UCSD-AML1 (cell line): ENCODE data around the gene ROCK2.
A peak's percentile ranks its signal among the peaks of the same experiment; 100 is the strongest.

Experiments used
- DNase-seq: peaks from one replicate; lab custom pipeline; 2025; ENCODE audit not compliant: unreplicated experiment; lab: John Stamatoyannopoulos, UW

The ROCK2 gene

DNA sequence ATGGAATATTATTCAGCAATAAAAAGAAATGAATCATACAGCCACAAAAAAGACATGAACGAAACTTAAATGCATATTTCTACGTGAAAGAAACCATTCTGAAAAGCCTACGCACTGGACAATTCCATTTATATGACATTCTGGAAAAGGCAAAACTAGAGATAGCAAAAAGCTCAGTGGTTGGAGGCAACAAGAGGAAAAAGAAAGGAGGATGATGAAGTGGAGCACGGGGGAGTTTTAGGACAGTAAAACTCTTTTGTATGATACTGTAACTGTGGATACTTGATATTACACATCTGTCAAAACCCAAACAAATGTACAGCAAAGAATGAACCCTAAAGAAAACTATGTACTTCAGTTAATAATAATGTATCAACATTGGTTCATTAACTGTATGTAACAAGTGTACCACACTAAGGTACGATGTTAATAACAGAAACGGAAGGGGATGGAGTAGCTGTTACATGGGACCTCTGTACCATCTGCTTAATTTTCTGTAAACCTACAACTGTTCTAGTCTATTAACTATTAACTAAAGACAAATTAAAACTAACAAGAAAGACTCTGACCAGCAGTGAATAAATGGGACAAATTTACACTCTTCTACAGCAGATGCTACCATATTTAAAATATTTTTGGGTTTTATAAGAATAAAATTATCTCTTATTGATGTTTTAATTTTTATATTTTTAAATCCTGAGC, 31.5 kb downstream of the ROCK2 start:
- no peak for DNase-seq

DNA sequence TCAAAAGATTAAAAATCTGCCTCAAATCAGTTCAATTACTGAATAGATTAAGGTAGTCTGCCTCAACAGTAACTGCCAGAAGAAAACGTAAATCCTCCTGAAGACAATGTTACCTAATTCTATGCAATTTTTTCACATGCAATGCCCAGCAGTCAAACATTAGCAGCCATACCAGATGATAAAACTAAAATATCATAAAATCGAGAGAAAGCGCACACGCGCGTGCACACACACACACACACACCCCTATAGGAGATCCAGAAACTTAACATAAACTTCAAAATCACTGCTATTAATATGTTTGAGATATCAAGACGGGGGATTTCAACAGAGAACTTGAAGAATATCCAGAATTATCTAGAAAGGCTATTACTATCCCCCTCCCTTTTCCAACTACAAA, 32.9 kb downstream of the ROCK2 start:
- DNase-seq, result no peak

DNA sequence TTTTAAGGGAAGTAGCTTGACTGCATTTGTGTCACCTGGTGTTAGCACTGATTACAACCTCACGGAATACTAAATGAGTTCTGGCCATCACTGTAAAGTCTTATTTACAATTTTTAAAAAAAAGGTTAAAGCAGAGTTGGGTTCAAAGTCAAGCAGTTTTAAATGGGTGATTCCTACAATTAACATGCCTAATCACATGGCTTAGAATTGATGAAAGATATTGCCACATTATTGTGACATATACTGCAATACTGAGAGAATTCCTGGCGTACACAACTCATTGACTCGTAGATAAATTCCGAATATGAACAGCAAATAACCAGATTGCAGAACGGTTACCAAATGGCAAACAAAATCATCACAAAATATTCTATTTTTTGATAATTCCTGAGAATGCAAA, 34.2 kb downstream of the ROCK2 start:
- DNase-seq, result no peak

DNA sequence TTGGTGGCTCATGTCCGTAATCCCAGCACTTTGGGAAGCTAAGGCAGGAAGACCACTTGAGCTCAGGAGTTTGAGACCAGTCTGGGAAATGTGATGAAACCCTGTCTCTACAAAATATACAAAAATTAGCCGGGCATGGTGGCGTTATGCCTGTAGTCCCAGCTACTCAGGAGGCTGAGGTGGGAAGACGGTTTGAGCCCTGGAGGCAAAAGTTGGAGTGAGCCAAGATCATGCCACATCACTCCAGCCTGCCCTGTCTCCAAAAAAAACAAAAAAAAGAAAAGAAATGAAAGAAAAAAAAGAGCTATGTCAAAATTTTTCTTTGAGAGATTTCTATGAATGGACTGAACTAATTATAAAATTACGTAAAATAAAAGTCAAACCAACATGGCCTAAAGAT, 34.7 kb downstream of the ROCK2 start:
- DNase-seq, result no peak

DNA sequence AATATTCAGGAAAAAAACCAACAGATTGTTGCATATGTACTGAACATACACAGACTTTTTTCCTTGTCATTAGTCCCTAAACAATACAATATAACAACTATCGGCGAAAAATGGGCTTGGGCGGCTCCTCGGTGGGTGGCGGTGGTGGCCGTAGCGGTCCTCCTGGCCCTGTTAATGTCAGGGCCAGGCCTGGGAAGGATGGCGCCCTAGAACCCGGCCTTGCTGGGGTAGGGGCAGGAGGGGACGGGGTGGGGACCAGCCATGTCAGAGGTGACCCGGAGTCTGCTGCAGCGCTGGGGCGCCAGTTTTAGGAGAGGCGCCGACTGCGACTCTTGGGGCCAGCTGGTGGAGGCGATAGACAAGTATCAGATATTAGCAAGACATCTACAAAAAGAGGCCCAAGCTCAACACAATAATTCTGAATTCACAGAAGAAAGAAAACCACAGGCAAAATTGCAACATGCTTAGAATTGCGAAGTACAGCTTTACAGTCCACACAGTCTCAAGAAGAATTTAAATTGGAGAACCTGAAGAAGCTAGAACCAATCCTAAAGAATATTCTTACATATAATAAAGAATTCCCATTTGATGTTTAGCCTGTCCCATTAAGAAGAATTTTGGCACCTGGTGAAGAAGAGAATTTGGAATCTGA, 36.5 kb downstream of the ROCK2 start:
- DNase-seq, result no peak

DNA sequence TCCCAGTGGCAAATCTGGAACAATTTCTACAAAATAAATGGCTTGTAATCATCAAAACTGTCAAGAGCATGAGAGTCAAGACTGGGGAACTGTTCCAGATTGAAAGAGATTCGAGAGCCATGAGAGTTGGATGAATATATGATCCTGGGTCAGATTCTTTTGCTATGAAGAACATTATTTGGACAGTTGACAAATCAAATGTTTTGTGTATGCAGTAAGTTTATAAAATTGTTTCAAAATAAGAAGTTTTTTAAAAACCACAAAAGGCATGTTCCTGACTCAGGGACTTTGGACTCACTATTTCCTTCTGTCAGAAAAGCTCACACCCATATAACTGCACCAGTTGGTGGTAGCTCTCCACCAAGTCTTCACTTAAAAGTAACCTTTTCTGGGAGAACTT, 38.5 kb downstream of the ROCK2 start:
- no peak for DNase-seq

DNA sequence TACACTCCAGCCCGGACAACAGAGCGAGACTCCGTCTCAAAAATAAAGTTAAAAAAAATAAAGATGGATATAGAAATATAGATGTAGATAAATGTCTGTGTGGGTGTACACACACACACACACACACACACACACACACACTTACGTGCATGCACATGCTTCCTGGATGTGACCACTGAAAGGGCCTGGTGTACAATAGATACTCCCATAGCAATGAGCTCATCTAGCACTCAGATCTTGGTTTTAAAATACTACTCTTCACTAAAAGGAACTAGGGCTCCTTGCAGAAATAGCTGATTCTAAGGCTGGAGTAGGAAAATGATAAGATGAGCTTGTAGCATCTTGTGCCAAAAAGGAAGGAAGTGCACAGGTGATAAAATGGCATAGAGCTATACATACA, 39.1 kb downstream of the ROCK2 start:
- peak; percentile 13 for DNase-seq

DNA sequence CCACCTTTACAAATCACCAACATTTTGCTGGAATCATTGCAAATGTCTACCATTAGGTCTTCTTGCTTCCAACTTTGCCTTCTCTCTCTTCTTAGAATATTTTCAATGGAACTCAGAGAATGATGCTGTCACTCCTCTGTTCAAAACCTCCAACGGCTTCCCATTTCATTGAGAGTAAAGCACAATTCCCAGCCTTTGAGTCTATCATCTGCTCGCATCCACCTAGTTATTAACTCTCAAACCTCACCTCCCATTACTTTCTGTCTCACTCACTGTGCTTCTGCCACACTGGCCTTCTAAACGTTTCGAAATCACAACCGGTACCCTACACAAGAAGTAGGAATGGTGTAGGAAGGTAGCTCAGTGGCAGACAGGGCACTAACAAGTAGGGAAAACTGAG, 40.0 kb downstream of the ROCK2 start:
- DNase-seq, result no peak

DNA sequence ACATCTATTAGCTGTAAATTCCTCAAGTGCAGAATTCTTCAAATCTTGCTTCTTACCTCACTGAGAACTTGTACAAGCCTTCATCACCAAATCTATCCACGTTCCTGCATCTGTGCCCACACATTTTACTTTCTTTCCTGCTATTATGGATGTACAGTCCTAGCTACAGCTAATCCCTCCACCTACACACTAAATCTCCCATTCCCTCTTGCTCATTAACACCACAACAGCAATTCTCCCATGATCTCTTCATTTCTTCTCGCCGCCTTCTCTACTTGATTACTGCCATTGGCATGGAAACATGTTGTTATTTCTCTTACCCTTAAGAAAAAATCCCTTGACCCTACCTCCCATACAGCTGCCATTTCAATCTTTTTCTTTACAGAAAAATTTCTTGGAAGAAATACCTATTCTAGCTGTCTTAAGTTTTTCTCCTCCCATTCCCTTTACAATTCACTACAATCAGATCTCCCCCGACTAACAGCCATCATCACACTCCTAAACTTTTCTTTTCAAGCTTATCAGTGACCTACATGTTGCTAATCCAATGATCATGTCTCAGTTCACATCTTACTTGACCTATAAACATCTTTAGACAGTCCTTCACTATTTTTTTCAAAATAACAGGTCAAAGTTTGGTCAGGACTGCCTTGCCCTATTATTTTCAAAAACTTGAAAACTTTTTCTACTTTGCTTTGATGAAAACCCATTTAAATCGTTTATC, 41.0 kb downstream of the ROCK2 start:
- no peak for DNase-seq

DNA sequence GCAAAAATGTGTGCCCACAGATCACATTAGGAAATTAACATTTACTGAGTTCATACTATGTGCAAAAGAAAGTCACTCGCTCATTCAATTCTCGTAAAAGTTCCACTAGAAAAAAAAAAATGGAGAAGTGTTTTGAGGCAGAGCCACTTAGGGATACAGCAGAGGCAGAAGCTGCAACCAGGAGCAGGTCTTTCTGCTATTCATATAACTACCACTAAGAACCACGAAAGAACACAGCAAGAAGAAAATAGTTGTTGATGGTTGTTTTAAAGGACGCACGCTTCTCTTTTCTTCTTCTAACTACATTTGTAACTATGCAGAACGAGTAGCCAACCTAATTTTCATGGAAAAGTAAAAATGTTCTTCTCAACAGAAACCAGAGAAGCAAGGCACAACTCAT, 45.0 kb downstream of the ROCK2 start:
- DNase-seq, result no peak

DNA sequence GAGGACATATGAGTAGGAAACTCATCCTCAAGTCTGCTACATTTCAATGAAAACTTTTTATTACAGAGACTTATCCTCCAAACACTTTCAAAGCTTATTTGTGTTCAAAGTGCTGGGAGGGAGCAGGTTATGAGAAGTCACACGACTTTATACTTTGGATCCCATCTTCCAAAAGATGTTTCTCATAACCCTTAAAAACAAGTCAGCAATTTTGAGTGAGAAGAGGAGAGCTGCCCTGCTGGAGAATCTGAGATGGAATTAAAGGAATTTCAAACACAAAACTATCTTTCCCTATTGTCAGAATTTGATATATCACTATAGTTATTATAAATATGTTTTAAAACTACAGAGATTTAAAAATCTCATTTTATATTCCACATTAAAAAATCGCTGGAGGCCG, 45.8 kb downstream of the ROCK2 start:
- DNase-seq, result no peak

DNA sequence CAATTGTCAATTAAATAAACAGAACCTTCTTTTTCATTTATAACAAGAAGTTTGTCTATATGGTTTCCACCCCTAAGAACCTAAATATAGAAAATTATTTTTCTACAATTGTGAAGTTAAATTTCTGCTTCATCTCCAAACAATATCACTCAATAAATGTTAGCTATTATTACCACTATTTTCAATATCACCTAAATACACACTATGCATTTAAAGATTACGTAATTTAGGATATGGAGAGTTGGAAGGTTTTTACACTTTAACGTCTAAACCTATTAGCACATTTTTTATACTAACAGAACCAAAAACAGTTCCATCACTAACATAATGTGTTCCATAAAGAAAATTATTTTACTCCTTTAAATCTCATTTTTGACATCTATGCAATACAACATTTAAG, 48.0 kb downstream of the ROCK2 start:
- DNase-seq, result no peak

DNA sequence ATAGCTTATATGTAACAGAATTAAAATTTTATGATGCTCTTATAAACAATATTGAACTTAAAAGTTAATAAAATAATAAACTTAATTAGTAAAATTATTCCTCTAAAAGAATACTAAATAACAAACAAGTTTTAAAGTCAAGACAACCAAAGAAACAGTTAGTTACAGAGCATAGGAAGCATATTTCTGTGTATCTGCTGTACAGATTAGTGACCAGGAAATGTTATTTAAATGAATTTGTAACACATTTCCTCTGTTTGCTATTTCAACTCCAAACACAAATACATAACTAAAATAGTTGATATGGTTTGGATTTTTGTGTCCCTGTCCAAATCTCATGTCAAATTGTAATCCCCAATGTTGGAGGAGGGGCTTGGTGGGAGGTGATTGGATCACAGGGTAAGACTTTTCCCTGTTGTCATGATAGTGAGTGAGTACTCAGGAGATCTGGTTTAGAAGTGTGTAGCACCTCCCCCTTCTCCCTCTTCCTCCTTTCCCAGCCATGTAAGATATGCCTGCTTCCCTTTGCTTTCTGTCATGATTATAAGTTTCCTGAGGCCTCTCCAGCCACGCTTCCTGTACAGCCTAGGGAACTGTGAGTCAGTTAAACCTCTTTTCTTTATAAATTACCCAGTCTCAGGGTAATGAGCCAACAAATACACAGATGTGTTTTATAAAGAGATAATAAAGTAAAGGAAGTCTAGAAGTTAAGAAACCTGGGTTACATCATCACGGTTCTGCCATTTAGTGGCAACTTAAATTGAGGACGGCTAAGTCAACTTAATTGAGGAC, 51.8 kb downstream of the ROCK2 start:
- DNase-seq, result no peak

DNA sequence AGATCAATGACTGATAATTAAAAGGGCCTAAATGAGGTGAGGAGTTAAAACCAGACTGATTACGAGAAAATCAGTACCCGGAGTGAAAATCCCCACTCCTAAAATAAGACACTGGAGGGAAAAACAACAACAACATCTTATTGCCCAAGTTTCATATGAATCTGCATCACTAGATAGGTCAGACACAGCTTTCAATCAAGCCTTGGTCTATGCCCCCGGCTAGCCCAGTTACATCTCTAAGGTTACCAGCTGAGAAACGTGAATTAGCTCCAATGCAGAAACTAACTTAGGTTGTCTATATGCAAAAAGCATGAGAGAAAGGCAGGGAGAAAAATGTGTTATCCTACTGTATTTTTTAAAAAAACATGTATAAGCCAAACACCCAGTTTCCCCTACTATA, 53.7 kb downstream of the ROCK2 start:
- no peak for DNase-seq

DNA sequence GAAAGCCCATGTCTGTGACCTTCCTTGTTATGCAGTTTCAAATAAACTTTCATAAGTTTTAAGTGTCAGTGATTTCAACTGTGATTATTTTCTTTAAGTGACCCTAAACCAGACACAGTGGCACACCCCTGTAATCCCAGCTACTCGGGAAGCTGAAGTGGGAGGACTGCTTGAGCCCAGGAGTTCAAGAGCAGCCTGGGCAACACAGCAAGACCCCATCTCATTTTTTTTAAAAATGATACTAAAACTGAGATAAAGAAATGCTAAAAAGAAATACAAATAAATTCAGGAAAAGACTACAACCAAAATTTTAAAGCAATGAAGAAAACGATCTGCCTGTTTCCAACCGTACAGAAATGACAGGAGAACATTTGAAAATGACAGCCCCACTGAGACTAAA, 54.2 kb downstream of the ROCK2 start:
- DNase-seq, result no peak

DNA sequence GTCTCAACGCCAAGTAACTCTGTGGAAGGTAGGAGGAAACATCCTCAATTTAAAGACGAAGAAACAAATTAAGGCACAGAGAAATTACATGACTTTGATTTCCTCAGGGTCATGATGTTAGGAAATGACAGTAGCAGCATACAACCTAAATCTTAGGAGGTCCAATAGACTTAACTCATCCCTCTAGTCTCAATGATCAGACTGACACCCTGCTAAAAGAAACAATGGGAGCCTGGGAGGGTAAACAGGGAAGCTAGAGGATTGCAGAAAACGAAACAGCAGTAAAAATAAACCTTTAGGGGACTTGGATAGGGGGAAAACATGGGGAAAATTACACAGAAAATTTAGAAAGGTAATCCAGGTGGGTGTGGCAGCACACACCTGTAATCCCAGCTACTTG, 56.0 kb downstream of the ROCK2 start:
- no peak for DNase-seq

DNA sequence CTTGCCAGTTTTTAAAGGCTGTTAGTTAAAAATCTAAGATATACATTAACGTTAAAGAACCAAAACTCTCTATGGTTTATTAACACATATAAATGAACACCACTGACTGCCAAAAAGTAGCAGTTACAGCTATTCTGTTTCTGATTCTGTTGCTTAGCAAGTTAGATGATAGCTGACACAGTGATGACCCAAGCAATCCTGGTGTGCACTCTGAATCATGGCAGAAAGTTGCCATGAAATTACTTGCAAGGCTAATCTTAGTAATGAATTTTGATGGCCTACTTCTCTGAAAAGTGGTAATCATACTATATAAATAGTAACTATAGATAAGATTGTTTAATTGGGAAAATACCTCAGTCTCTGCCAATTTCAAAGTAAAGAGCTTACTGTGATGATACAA, 57.7 kb downstream of the ROCK2 start:
- no peak for DNase-seq

DNA sequence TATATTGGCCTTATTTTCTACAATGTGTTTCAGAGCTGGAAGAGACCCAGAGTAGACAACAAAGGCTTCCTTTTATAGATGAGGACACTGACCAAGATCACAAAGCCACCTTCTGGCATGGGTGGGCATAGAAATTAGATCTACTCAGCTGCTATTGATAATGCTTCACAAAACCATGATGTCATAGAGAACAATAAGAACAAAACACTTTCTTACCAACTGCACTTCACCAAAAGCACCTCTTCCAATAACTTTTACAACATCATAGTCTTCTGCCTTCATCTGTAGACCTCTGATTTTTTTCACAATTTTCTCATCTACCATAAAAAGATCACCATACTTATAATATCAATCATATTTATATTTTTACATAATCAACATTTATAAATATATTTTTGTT, 58.1 kb downstream of the ROCK2 start:
- DNase-seq, result no peak

DNA sequence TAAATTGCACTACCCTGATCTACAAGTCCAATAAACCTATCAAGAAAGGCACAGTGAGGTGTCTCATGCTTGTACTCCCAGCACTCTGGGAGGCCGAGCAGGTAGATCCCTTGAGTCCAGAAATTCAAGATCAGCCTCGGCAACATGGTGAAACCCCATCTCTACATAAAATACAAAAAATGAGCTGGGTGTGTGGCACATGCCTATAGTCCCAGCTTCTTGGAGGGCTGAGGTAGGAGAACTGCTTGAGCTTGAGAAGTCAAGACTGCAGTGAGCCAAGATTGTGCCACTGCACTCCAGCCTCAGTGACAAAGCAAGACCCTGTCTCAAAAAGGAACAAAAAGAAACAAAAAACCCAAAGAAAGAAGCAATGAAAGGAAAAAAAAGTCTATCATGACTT, 58.9 kb downstream of the ROCK2 start:
- DNase-seq, result no peak

DNA sequence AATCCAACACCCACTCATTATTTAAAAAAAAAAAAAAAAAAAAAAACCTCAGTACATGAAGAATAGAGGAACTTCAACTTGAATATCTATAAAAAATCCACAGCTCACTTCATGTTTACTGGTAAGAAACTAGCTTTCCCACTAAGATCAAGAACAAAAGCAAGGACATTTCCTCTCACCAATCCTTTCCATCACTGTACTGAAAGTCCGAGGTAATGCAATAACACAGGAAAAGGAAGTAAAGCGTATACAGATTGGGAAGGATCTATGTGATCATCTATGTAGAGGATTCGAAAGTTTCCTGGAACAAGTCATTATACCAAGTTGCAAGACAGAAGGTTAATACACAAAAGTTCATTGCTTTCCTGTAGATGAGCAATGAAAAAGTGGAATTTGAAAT, 63.2 kb downstream of the ROCK2 start:
- no peak for DNase-seq

DNA sequence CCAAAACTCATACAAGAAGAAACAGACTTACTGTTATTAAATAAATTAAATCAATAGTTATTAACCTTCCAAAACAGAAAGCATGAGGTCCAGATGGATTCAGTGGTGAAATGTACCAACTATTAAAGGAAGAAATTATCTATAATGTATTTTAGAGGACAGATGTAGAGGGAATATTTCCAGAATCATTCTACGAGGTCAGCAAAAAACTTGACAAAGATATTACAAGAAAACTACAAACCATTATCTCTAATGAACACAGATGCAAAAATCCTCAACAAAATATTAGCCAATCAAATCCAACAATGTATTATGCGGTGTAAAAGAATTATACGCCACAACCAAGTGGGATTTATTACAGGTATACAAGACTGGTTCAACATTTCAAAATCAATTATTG, 63.7 kb downstream of the ROCK2 start:
- DNase-seq, result no peak

DNA sequence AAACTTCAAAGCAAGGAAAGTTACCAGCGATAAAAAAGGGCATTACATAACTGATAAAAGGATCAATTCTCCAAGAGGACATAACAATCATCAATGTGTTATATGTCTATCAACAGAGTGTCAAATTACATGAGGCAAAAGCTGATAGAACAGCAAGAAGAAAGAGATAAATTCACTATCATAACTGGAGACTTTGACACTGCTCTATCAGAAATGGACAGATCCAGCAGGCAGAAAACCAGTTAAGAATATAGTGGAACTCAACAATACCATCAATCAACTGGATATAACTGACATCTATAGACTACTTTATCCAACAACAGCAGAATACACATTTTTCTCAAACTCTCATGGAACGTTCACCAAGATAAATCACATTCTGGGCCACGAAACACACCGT, 65.0 kb downstream of the ROCK2 start:
- DNase-seq, result no peak
